Activated CD8-positive, alpha-beta memory T cell treated with anti-CD3 and anti-CD28 coated beads, Interleukin-2, amount 50 U/mL, for 1 hour (primary cell): Measurements from ENCODE around the gene NYAP2.
A peak's percentile ranks its signal among the peaks of the same experiment; 100 is the strongest.

ENCODE experiments used
- DNase-seq: peaks from one replicate; pipeline ENCODE4 v3.0.0-alpha.2; 2020; ENCODE audit errors: extremely low read depth

The NYAP2 gene

DNA sequence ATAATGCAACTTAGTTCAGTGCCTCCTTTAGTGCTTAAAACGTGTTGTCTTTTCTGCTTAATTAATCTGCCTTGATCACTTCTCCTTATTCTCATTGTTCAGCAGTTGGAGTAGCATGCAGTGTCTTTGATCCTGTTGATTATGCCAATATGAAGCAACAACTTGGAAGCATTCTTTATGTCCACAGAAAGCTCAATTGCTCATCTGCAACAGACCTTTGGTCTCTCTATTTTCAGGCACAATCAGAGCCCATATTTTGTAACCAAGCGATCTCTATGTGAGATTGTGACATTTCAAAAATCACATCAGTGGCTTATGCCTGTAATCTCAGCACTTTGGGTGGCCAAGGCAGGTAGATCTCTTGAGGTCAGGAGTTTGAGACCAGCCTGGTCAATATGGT, 217.3 kb downstream of the NYAP2 start:
- DNase-seq: no peak

DNA sequence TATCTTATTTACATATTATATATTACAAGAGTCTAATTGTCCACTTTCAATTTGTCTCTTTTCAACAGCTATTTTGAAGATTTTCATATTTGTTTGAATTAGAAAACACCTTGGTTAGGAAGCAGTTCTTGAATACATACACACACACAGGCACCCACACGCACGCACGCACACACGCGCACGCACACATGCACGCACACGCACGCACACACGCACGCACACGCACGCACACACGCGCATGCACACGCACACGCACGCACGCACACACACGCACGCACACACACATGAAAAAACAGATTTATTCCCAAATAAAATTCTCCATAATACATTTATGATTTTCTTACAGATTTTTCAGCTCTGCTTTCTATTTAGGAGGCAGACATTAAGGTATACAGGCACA, 220.7 kb downstream of the NYAP2 start:
- DNase-seq: no peak

DNA sequence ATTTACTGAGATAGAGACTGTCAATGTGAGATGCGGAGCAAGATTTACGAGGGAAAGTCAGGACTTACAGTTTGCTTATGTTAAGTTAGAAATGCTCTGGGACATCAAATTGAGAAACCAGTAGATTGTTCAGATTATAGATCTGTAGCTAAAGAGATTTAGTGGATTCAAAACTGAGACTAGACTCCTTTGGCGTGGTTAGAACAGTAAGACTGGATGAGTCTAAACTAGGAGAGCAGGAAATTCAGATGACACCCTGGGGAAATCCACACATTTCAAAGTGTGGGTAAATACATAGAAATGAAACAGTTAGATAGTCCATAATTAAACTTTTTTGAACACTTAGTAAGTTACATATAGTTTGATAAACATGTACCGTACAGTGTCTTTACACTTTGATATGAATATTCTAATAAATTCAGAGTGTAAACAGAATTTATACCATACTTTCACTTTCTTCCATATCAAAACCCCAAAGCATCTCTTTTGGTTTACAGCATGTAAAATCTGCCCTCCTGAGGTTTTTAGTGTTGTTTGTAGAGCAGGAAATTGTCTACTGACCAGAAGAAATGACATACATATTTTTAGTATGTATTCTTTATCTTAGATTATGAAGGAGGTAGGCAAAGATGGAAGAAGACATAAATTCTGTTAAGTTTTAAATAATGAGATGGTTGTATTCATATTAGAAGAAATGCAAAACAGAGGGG, 231.5 kb downstream of the NYAP2 start:
- DNase-seq: no peak

DNA sequence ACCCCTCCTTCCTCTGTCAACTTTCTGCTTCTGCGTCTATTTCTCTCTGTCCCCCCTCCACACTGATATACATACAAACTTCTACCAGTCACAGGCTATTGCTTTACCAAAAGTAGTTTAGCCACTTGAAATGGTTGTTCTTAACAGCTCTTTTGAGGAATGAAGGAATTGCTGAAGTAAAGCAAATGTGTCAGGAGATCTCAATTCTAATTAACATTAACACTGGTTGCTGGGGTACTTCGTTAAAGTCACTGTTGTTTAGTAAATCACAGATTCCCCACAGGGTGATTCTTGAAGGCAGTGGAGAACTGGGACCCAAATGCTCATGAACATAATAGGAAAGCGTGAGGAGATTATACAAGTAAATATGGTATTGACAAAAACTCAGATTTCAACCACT, 232.8 kb downstream of the NYAP2 start:
- DNase-seq: no peak

DNA sequence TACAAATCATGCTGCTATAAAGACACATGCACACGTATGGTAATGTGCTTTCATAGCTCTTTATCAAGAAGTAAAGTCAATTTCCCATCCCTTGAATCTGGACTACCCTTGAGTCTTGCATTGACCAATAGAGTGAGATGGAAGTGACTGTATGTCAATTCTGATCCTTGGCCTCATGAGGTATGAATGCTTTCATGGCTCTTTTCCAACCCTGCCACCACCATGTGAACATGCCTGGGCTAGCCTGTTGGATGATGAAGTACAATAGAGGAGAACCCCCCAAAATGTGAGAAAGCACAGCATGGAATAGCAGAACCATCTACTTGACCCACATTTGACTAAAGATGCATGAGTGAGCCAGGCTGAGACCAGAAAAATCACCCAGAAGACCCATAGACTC, 237.0 kb downstream of the NYAP2 start:
- DNase-seq: no peak

DNA sequence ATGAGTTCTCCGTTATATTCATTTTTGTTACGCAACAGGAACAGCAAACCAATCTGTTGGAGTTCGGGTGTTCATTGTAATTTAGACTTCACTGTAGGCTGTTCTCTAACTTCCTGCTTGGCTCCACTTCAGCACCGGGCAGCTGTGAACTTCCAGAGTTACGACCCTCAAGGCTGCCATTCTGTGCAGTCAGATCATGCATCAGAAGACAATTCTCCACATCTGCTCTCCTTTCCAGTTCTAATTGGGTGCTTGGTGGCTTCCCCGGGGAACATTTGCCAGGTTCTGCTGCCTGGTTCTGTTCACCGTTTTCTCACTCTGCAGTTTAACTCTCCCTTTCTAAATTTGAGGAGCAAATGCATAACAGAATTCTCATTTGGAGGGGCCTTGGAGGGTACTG, 237.7 kb downstream of the NYAP2 start:
- DNase-seq: no peak

- DNase-seq: no peak
Measured at GRCh38 chr2:225640550-225640949, 241.0 kb downstream of the NYAP2 start.

GRCh38 chr2:225649274-225649673, 249.8 kb downstream of the NYAP2 start:
- no peak for DNase-seq

- no peak for DNase-seq
Measured at GRCh38 chr2:225650041-225650440, 250.5 kb downstream of the NYAP2 start.

GRCh38 chr2:225660262-225661131, 261.0 kb downstream of the NYAP2 start:
- peak; percentile 26 for DNase-seq

DNA sequence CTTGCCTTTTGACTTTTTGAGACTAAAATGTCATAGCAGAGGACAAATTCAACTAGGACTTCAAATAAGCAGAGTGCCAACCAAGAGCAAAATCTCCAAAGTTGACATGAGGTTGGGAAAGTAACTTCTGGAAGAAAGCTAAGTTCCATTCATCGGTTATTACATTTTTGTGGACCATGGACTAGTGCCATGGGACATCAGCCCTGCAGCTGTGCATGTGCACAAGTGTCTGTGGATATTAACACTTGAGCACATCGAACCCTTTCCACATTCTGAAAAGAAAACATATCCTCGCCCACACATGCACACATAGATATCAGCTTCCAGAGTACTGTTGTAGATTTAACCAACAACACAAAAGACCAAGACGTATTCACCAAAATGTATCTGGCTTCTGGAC, 262.6 kb downstream of the NYAP2 start:
- no peak for DNase-seq

DNA sequence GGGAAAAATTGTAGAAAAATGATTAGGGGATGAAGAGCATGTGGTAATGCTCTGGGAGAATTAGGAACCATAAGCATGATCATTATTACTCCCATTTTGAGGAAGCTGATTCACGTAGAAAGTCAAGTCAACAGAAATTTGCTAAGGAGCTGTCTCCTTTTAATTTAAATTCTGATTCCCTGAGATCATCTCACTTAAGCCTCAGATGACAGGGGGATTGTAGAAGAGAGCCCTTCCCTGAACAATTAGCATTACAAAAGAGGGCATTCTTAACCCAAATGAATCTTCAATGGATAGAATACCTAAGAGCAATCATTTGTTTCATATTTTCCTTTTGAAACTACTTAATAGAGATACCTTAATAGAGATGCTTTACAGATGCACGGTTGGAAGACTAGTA, 267.9 kb downstream of the NYAP2 start:
- DNase-seq: no peak

DNA sequence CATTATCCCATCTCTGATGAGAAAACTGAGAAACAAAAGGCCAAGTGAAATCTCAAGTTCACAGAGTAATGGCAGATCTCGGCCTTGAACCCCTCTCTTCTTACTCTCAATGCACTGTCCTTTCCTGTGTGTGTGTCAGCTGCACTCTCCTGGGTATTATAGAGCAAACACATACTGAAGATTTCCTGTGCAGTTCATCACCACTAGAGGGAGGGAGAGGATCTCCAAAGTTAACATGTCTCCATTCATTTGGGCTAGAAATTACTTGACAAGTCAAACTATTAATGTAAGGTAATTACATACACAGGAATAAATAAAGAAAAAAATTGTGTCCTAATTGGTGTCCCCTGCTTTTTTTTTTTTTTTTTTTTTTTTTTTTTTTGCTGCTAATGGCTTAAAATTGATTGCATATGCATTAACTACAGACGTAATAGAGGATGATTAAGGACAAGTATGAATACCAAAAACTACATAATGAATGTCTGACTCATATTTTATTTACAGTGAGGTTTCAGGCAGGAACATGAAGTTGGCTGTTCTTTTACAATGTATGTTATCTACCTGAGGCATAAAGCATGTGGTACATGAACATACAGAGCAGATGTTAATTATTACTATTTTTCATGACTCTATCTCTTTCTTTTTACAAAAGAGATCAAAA, 269.2 kb downstream of the NYAP2 start:
- DNase-seq: no peak

- DNase-seq: no peak
Measured at GRCh38 chr2:225670111-225670974, 270.8 kb downstream of the NYAP2 start.

- DNase-seq: no peak
Measured at GRCh38 chr2:225678792-225679191, 279.3 kb downstream of the NYAP2 start.

DNA sequence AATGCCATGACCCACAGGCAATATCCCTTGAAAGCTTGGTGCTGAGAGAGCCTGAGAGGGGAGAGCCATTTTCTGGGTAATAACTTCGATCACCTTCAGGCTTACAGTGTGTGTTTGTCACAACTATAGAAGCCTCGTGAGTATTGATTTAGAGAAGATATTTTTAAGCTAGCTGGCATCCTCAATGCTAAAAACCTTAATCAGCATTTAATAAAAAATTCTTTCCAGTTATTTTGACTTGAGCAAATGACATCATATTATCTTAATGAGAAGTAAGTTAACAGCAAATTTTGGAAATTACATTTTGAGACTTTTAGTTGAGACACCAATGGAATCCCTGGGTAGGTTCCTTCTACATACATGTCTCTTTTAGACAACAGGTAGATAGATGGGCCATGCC, 283.7 kb downstream of the NYAP2 start:
- DNase-seq: no peak

DNA sequence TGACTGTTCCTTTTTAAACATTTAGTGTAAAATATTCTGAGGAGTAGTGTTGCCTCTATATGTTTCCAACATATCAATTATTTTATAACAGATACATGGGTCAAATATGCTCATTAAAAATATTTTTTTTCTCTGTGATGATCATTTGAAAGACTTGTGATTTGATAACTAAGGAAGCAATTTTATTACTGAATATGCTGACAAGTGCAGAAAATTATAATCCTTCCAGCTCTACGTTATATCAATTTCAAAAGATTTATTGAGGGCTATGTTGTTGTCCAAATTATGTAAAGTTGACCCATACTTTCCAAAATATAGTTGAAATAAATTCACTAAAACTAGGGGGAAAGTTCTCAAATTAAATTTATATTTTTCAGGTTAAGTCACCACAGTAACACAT, 290.6 kb downstream of the NYAP2 start:
- DNase-seq: no peak

DNA sequence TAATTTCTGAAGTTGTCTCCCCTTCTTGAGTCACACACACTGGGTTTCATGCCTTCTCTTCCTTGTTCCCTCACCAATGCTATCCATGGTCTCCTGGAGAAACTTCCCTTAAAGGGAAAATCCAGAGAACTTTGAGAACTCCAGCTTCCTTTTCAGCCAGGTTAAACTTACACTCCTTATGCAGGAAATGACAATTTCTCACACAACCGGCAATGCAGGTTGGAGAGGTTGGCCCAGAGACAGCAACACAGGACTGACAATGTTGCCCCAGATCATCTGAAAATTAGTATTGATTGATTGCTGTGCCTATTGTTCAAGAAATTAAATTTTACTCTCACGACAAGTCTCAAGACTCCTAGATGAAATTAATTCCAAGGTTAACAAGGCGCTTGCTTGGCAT, 292.2 kb downstream of the NYAP2 start:
- no peak for DNase-seq

DNA sequence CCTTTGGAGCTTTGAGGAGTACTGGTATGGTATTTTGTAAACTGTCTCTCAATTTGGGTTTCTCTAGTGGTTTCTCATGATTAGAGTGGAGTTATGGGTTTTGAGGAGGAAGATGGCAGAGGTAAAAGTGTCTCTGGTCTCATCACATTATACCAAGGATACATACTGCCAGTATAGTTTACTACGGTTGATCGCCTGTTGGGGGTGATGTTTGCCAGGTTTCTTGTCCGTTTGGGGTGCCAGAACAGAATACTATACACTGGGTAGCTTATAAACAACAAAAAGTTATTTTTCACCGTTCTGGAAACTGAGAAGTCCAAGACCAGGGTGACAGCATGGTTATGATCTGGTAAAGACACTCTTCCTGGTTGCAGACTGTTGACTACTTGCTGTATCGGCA, 293.7 kb downstream of the NYAP2 start:
- no peak for DNase-seq

DNA sequence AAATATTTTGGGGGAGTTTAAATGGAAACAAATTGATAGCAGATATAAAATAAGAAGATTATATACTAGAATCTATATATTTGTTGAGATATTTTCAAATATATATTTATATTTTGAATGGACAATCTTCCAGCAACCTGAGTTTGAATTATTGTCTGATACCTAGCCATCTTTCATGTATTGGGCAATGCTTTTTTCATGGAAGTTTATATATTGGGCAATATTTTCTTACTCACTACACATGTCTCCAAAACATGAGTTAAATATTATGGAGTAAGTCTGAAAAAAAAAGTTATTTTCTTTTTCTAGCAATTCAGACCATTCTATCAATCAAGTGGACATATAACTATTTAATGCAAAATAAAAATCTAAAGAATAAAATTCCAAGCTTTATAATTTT, 295.2 kb downstream of the NYAP2 start:
- no peak for DNase-seq

DNA sequence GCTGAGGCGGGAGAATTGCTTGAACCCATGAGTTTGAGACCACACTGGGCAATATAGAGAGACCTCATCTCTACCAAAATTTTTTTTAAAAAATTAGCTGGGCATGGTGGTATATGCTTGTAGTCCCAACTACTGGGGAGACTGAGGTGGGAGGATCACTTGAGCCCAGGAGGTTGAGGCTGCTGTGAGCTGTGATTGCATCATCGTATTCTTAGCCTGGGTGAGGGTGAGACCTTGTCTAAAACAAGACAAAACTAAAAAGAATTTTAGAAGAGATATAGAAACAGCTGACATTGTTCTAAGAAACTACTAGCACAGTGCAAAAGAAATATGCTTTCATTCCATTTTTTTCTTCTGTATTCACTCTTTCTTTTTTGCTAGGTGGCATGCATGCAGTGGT, 298.4 kb downstream of the NYAP2 start:
- DNase-seq: no peak
